Panc1 (cell line): ENCODE data around the gene SLC6A11.

Experiments
- POLR2AphosphoS5 ChIP-seq: IDR thresholded peaks from 2 replicates; pipeline ENCODE4 v1.6.1; 2012; ENCODE audit warnings: mild to moderate bottlenecking, low read depth, low read length, moderate library complexity
- TF ChIP-seq, protein P1 (sequence below): fragments of 450-650 bp; IDR thresholded peaks from 2 replicates; pipeline ENCODE4 v1.5.1; 2017; ENCODE audit warnings: mild to moderate bottlenecking

DNA sequence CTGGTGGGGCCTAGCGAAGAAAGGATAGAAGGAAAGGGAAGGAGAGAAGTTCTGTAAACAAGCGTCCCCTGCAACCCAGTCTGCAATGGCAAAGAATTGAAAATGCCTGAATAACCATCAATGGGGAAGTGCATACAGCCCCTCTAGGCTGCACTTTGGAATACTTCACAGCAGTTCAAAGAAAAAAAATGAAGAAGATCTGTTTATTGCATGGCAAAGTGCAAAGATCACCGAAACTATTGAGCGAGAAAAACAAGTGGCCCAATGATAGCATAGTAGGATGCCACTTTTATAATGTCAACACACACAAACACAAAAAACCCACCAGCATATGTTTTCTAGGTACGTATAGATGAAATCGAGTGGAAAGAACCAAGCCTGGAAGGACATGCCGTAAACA is 162.9 kb downstream of the SLC6A11 start:
- TF ChIP-seq, protein P1, sequence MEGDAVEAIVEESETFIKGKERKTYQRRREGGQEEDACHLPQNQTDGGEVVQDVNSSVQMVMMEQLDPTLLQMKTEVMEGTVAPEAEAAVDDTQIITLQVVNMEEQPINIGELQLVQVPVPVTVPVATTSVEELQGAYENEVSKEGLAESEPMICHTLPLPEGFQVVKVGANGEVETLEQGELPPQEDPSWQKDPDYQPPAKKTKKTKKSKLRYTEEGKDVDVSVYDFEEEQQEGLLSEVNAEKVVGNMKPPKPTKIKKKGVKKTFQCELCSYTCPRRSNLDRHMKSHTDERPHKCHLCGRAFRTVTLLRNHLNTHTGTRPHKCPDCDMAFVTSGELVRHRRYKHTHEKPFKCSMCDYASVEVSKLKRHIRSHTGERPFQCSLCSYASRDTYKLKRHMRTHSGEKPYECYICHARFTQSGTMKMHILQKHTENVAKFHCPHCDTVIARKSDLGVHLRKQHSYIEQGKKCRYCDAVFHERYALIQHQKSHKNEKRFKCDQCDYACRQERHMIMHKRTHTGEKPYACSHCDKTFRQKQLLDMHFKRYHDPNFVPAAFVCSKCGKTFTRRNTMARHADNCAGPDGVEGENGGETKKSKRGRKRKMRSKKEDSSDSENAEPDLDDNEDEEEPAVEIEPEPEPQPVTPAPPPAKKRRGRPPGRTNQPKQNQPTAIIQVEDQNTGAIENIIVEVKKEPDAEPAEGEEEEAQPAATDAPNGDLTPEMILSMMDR = no peak
- no peak for TF ChIP-seq POLR2AphosphoS5
